HepG2 (cell line): ENCODE measurements around the gene NOXA1. TPM values are rescaled to one million over a fixed set of nuclear protein-coding genes. Genes with fewer than 3 reads are reported as not detected.

ENCODE experiments used
- CHD4 ChIP-seq: fragments of 200-600 bp; sonication (generic); IDR thresholded peaks from 2 replicates; pipeline ENCODE4 v1.7.0; 2017; ENCODE audit warnings: mild to moderate bottlenecking, low read length, borderline replicate concordance
- DPF2 ChIP-seq: sonication (generic); formaldehyde crosslinking; IDR thresholded peaks from 2 replicates; pipeline ENCODE4 v1.4.0; 2020; ENCODE audit warnings: mild to moderate bottlenecking, low read depth, missing genetic modification reagents, borderline replicate concordance
- HCFC1 ChIP-seq: fragments of 150-350 bp; IDR thresholded peaks from 2 replicates; pipeline ENCODE4 v1.6.1; 2014; ENCODE audit warnings: low read depth, low read length
- NAIF1 ChIP-seq: sonication (generic); formaldehyde crosslinking; IDR thresholded peaks from 2 replicates; pipeline ENCODE4 v1.5.0; 2020; ENCODE audit warnings: mild to moderate bottlenecking, missing genetic modification reagents, borderline replicate concordance
- NR2F2 ChIP-seq: IDR thresholded peaks from 2 replicates; pipeline ENCODE4 v1.6.1; 2012; ENCODE audit warnings: low read depth, inconsistent platforms, borderline replicate concordance
- TAF1 ChIP-seq: sonication (generic); formaldehyde crosslinking; IDR thresholded peaks from 2 replicates; pipeline ENCODE4 v1.4.0; 2020; ENCODE audit warnings: missing genetic modification reagents
- TBX3 ChIP-seq: fragments of 450-650 bp; IDR thresholded peaks from 2 replicates; pipeline ENCODE4 v1.6.1; 2017; ENCODE audit warnings: antibody characterized with exemption, mild to moderate bottlenecking, inconsistent platforms, borderline replicate concordance
- ZNF124 ChIP-seq: sonication (generic); formaldehyde crosslinking; IDR thresholded peaks from 2 replicates; pipeline ENCODE4 v1.4.0; 2020; ENCODE audit warnings: missing genetic modification reagents
- ZNF441 ChIP-seq: sonication (generic); formaldehyde crosslinking; IDR thresholded peaks from 2 replicates; pipeline ENCODE4 v1.7.0; 2021; ENCODE audit warnings: missing genetic modification reagents, borderline replicate concordance
- ZNF549 ChIP-seq: sonication (generic); formaldehyde crosslinking; IDR thresholded peaks from 2 replicates; pipeline ENCODE4 v1.5.0; 2020; ENCODE audit warnings: missing genetic modification reagents
- ZNF7 ChIP-seq: IDR thresholded peaks from 2 replicates; pipeline ENCODE4 v1.6.1; 2016; ENCODE audit warnings: missing biosample characterization, missing genetic modification reagents
- ZNF720 ChIP-seq: sonication (generic); formaldehyde crosslinking; IDR thresholded peaks from 2 replicates; pipeline ENCODE4 v1.4.0; 2020; ENCODE audit warnings: missing genetic modification reagents
- ZNF761 ChIP-seq: sonication (generic); formaldehyde crosslinking; conservative IDR thresholded peaks from 2 replicates; pipeline ENCODE4 v1.4.0; 2020; ENCODE audit warnings: mild to moderate bottlenecking, missing genetic modification reagents
- polyA plus RNA-seq, 8 experiments: library from polyadenylated mRNA; depleted of rRNA in 3 of 8; stranded (reverse) in 7 of 8; unstranded in 1 of 8; fragments of >200 nt; fragmentation: Illumina TruSeq in 4 of 8; extraction: Trizol in 4 of 8; gene quantifications; 2 replicates each; pipeline versions ENCODE4 v1.2.1 to v1.2.3, GENCODE V29; 2011 to 2016; ENCODE audit warnings: low read depth in 4 of 8, missing spikeins in 1 of 8, mixed read lengths in 1 of 8; ENCODE audit not compliant: insufficient read depth in 1 of 8
- total RNA-seq, 5 experiments: library from RNA; depleted of rRNA; stranded (reverse); fragments of >200 nt; fragmentation: Illumina TruSeq; extraction: Trizol; gene quantifications; 2 replicates each; pipeline ENCODE4 v1.2.3, GENCODE V29; 2016; ENCODE audit warnings: low read depth in 1 of 5
- TF ChIP-seq, protein P1 (sequence below): IDR thresholded peaks from 2 replicates; pipeline ENCODE4 v1.6.1; 2016; ENCODE audit warnings: low read depth, borderline replicate concordance
- TF ChIP-seq, protein P2 (sequence below): sonication (generic); formaldehyde crosslinking; IDR thresholded peaks from 2 replicates; pipeline ENCODE4 v1.4.0; 2020; ENCODE audit warnings: missing genetic modification reagents; ENCODE audit errors: not compliant biosample characterization
- TF ChIP-seq, protein P3 (sequence below): sonication (generic); formaldehyde crosslinking; IDR thresholded peaks from 2 replicates; pipeline ENCODE4 v1.4.0; 2020; ENCODE audit warnings: missing genetic modification reagents
- TF ChIP-seq, protein P4 (sequence below): sonication (generic); formaldehyde crosslinking; IDR thresholded peaks from 2 replicates; pipeline ENCODE4 v1.5.1; 2020; ENCODE audit warnings: missing genetic modification reagents, mild to moderate bottlenecking, borderline replicate concordance
- TF ChIP-seq, protein P5 (sequence below), 2 experiments: sonication (generic) in 1 of 2; formaldehyde crosslinking in 1 of 2; IDR thresholded peaks; 2 replicates each; pipeline versions ENCODE4 v1.6.1 to v1.9.0; 2014 to 2022; ENCODE audit warnings: antibody characterized with exemption in 1 of 2, borderline replicate concordance in 1 of 2, inconsistent platforms in 1 of 2, low read depth in 1 of 2, missing genetic modification reagents in 1 of 2

Gene NOXA1
- total and polyA plus RNA-seq, 2 of the 13 experiments (the other 11 are each of a cell fraction or from before 2014, with no cell fraction given), result 0.78 to 1.2 TPM

DNA sequence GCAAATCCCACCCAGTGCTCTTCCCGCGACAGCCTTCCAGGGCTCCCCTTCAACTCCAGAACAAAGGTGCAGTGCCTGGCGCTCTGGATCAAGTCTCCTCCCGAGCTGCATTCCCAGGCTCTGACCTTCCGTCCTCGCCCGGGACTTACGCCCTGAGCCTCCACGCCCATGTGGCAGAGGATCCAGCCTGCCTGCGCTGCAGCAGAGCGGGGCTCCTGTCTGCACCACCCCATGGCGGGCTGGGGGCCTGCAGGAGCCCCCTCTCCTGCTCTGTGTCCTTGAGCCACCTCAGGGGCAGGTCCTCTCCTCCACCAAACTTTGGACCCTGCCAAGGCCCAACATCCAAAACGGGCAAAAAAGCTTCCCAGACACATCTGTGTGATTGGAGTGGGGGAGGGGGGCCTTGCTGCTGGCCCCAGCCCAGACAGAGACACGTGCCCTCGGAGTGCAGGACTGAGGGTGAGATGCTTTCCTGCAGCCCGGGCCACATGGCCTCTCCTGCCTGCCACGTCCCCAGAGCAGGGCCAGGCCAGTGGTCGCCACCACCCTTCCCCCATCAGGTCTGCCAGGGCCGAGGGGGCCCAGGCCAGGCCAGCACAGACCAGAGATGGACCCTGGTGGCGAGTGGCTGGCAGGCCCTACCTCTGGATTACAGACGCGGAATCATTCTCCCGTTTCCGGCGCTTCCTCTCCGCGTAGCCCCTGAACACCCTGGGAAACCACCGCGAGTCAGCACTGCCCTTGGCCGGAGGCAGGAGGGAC is 31.6 kb downstream of the NOXA1 start (continued):
- TF ChIP-seq DPF2 (no peak), ZNF7 (CRISPR knock-in tag) (no peak), NAIF1 (CRISPR knock-in tag) (peak; percentile 65; the same call in 1 of the 2 replicates), NR2F2 (no peak), ZNF441 (peak; percentile 90; the same call in 1 of the 2 replicates), HCFC1 (no peak), ZNF549 (0 out of 2 replicates have a peak, but pooled peaks have one; percentile 22), CHD4 (no peak), TBX3 (no peak), ZNF761 (peak; percentile 81; the same call in 1 of the 2 replicates), ZNF124 (CRISPR knock-in tag) (no peak), ZNF720 (CRISPR knock-in tag) (no peak), TAF1 (CRISPR knock-in tag) (no peak; the same call in 1 of the 2 replicates)
- TF ChIP-seq, protein P1, sequence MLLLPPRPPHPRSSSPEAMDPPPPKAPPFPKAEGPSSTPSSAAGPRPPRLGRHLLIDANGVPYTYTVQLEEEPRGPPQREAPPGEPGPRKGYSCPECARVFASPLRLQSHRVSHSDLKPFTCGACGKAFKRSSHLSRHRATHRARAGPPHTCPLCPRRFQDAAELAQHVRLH (CRISPR knock-in tag), result peak; percentile 90
- TF ChIP-seq, protein P2, sequence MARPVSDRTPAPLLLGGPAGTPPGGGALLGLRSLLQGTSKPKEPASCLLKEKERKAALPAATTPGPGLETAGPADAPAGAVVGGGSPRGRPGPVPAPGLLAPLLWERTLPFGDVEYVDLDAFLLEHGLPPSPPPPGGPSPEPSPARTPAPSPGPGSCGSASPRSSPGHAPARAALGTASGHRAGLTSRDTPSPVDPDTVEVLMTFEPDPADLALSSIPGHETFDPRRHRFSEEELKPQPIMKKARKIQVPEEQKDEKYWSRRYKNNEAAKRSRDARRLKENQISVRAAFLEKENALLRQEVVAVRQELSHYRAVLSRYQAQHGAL (CRISPR knock-in tag), result no peak
- TF ChIP-seq, protein P3, sequence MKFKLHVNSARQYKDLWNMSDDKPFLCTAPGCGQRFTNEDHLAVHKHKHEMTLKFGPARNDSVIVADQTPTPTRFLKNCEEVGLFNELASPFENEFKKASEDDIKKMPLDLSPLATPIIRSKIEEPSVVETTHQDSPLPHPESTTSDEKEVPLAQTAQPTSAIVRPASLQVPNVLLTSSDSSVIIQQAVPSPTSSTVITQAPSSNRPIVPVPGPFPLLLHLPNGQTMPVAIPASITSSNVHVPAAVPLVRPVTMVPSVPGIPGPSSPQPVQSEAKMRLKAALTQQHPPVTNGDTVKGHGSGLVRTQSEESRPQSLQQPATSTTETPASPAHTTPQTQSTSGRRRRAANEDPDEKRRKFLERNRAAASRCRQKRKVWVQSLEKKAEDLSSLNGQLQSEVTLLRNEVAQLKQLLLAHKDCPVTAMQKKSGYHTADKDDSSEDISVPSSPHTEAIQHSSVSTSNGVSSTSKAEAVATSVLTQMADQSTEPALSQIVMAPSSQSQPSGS, result peak; percentile 79
- TF ChIP-seq, protein P4, sequence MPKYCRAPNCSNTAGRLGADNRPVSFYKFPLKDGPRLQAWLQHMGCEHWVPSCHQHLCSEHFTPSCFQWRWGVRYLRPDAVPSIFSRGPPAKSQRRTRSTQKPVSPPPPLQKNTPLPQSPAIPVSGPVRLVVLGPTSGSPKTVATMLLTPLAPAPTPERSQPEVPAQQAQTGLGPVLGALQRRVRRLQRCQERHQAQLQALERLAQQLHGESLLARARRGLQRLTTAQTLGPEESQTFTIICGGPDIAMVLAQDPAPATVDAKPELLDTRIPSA (CRISPR knock-in tag), result peak; percentile 92
- TF ChIP-seq, protein P5, sequence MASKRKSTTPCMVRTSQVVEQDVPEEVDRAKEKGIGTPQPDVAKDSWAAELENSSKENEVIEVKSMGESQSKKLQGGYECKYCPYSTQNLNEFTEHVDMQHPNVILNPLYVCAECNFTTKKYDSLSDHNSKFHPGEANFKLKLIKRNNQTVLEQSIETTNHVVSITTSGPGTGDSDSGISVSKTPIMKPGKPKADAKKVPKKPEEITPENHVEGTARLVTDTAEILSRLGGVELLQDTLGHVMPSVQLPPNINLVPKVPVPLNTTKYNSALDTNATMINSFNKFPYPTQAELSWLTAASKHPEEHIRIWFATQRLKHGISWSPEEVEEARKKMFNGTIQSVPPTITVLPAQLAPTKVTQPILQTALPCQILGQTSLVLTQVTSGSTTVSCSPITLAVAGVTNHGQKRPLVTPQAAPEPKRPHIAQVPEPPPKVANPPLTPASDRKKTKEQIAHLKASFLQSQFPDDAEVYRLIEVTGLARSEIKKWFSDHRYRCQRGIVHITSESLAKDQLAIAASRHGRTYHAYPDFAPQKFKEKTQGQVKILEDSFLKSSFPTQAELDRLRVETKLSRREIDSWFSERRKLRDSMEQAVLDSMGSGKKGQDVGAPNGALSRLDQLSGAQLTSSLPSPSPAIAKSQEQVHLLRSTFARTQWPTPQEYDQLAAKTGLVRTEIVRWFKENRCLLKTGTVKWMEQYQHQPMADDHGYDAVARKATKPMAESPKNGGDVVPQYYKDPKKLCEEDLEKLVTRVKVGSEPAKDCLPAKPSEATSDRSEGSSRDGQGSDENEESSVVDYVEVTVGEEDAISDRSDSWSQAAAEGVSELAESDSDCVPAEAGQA (IDR thresholded peaks at IDR 0.05; ENCODE audit: low read depth), result no peak; the same call in 1 of the 2 replicates
- TF ChIP-seq, protein P5 (CRISPR knock-in tag; IDR thresholded peaks at IDR 0.05; ENCODE audit: borderline replicate concordance), result no peak
